Fibroblast of lung (primary cell): ENCODE results near the gene CYYR1. TPM values are rescaled to one million over a fixed set of nuclear protein-coding genes. Genes with fewer than 3 reads are reported as not detected.

ENCODE experiments used
- DNase-seq, 2 donors: peaks; one replicate each; pipeline versions ENCODE4 v3.0.0 to v3.0.0-alpha.2; 2010; ENCODE audit warnings: low read depth in 2 of 2
- H2AFZ ChIP-seq: 2 replicates; pipeline ENCODE4 v1.5.1; 2012; ENCODE audit warnings: low read length, control low read depth, inconsistent platforms
- H3K27ac ChIP-seq: 2 replicates; pipeline ENCODE4 v1.5.1; 2011; ENCODE audit warnings: low read length, control low read depth; ENCODE audit not compliant: insufficient read depth
- H3K27me3 ChIP-seq: 2 replicates; pipeline ENCODE4 v1.5.1; 2011; ENCODE audit warnings: mild to moderate bottlenecking, low read length; ENCODE audit not compliant: control insufficient read depth, insufficient read depth
- H3K36me3 ChIP-seq: 2 replicates; pipeline ENCODE4 v1.5.1; 2011; ENCODE audit warnings: low read length; ENCODE audit not compliant: control insufficient read depth, insufficient read depth
- H3K4me1 ChIP-seq: 2 replicates; pipeline ENCODE4 v1.5.1; 2011; ENCODE audit warnings: low read length; ENCODE audit not compliant: control insufficient read depth, insufficient read depth; ENCODE audit errors: extremely low read depth
- H3K4me2 ChIP-seq: 2 replicates; pipeline ENCODE4 v1.5.1; 2011; ENCODE audit warnings: low read length, control low read depth; ENCODE audit not compliant: insufficient read depth; ENCODE audit errors: extremely low read depth
- H3K4me3 ChIP-seq, 4 experiments: fragments of 200-600 bp in 1 of 4; sonication (generic) in 1 of 4; replicated peaks in 1 of 4; 2 replicates each; pipeline ENCODE4 v1.5.1; 2011 to 2016; ENCODE audit warnings: low read length in 4 of 4, low read depth in 3 of 4, mild to moderate bottlenecking in 3 of 4, control low read depth in 2 of 4, inconsistent platforms in 1 of 4, mixed read lengths in 1 of 4; ENCODE audit not compliant: insufficient read depth in 1 of 4; ENCODE audit errors: control extremely low read depth in 1 of 4
- H3K79me2 ChIP-seq: 2 replicates; pipeline ENCODE4 v1.5.1; 2012; ENCODE audit warnings: mild to moderate bottlenecking, low read length, inconsistent platforms; ENCODE audit not compliant: control insufficient read depth, insufficient read depth
- H3K9ac ChIP-seq: 2 replicates; pipeline ENCODE4 v1.5.1; 2011; ENCODE audit warnings: mild to moderate bottlenecking, low read length, control low read depth; ENCODE audit not compliant: insufficient read depth
- H3K9me3 ChIP-seq: 2 replicates; pipeline ENCODE4 v1.5.1; 2012; ENCODE audit warnings: low read depth, low read length; ENCODE audit not compliant: control insufficient read depth, insufficient read depth
- H4K20me1 ChIP-seq: 2 replicates; pipeline ENCODE4 v1.5.1; 2011; ENCODE audit warnings: low read length; ENCODE audit not compliant: control insufficient read depth, insufficient read depth; ENCODE audit errors: extremely low read depth
- EZH2 ChIP-seq: IDR thresholded peaks from 2 replicates; pipeline ENCODE4 v1.5.1; 2012; ENCODE audit warnings: low read length, control low read depth, mild to moderate bottlenecking; ENCODE audit errors: missing control alignments
- polyA plus RNA-seq, 2 donors: library from polyadenylated mRNA; depleted of rRNA in 1 of 2; stranded (reverse) in 1 of 2; unstranded in 1 of 2; fragments of >200 nt; gene quantifications; 2 replicates each; pipeline ENCODE4 v1.2.1, GENCODE V29; 2011 to 2012; ENCODE audit warnings: missing spikeins in 1 of 2
- total RNA-seq: library from RNA; depleted of rRNA; stranded (reverse); fragments of >200 nt; gene quantifications from 2 replicates; pipeline ENCODE4 v1.2.1, GENCODE V29; 2014
- TF ChIP-seq, protein P1 (sequence below), 2 donors: IDR thresholded peaks in 1 of 2; conservative IDR thresholded peaks in 1 of 2; 1 replicate in 1 of 2; 2 replicates in 1 of 2; pipeline ENCODE4 v1.5.1; 2011 to 2012; ENCODE audit warnings: low read length in 2 of 2, control low read depth in 1 of 2, inconsistent platforms in 1 of 2, low read depth in 1 of 2, mild to moderate bottlenecking in 1 of 2

CYYR1 gene
- total and polyA plus RNA-seq, 2 donors (not counting 1 experiment from before 2014, with no cell fraction given): 0.17 TPM; not detected in 1

- no peak overlapping the region for H3K4me3 ChIP-seq
- peak in 1 of 2 donors; percentile 69 for DNase-seq
- no peak for TF ChIP-seq EZH2
- TF ChIP-seq, protein P1, sequence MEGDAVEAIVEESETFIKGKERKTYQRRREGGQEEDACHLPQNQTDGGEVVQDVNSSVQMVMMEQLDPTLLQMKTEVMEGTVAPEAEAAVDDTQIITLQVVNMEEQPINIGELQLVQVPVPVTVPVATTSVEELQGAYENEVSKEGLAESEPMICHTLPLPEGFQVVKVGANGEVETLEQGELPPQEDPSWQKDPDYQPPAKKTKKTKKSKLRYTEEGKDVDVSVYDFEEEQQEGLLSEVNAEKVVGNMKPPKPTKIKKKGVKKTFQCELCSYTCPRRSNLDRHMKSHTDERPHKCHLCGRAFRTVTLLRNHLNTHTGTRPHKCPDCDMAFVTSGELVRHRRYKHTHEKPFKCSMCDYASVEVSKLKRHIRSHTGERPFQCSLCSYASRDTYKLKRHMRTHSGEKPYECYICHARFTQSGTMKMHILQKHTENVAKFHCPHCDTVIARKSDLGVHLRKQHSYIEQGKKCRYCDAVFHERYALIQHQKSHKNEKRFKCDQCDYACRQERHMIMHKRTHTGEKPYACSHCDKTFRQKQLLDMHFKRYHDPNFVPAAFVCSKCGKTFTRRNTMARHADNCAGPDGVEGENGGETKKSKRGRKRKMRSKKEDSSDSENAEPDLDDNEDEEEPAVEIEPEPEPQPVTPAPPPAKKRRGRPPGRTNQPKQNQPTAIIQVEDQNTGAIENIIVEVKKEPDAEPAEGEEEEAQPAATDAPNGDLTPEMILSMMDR (conservative IDR thresholded peaks at IDR 0.05 in 1 of 2, IDR thresholded peaks at IDR 0.05 in 1 of 2; ENCODE audit: low read depth in 1 of 2, low read length in 2 of 2): no peak
- H3K27me3 ChIP-seq: no peaks in the 10 kb centered on the region
- no peaks in the 10 kb centered on the region for H3K9me3 ChIP-seq
- H3K27ac ChIP-seq: no peak overlapping the region
- H3K36me3 ChIP-seq: no peaks in the 10 kb centered on the region
- H3K4me2 ChIP-seq: no peak overlapping the region
- H4K20me1 ChIP-seq: no peaks in the 10 kb centered on the region
- no peaks in the 10 kb centered on the region for H3K4me1 ChIP-seq
- no peaks in the 10 kb centered on the region for H3K79me2 ChIP-seq
- no peak overlapping the region for H3K9ac ChIP-seq
- H2AFZ ChIP-seq: no peak overlapping the region
These were observed 129.8 kb downstream of the CYYR1 start for GRCh38 chr21:26443291-26443690.

DNA sequence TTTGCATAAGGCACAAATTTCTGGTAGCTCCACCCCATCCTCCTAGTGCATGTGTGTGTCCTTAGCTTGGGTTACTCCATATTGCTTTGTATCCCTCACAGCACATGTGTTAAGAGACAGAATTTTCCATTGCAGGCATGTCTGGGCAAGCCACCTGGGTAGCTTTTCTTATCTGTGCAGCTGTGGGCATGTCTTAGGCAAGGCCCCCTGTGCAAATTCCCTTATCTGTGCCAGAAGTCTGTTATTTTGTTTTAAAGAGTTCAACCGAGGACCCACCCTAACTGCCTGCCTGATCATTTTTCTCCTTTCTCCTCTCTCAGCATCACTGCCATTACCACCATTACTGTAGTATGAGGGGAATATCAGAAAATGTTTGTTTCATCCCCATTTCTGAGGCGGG lies 131.9 kb downstream of the CYYR1 start:
- Histone ChIP-seq H3K9ac (no peak overlapping the region), H3K4me1 (no peaks in the 10 kb centered on the region), H3K27ac (no peak overlapping the region), H3K9me3 (no peaks in the 10 kb centered on the region), H3K4me3 (no peak overlapping the region), H3K27me3 (no peaks in the 10 kb centered on the region), H3K79me2 (no peaks in the 10 kb centered on the region), H3K36me3 (no peaks in the 10 kb centered on the region), H4K20me1 (no peaks in the 10 kb centered on the region), H2AFZ (no peak overlapping the region), H3K4me2 (no peak overlapping the region)
- DNase-seq: no peak
- no peak for TF ChIP-seq EZH2
- TF ChIP-seq, protein P1 (conservative IDR thresholded peaks at IDR 0.05 in 1 of 2, IDR thresholded peaks at IDR 0.05 in 1 of 2; ENCODE audit: low read depth in 1 of 2, low read length in 2 of 2): no peak

GRCh38 chr21:26438976-26439375 lies 134.1 kb downstream of the CYYR1 start:
- Histone ChIP-seq H3K4me2 (no peak overlapping the region), H3K79me2 (no peaks in the 10 kb centered on the region), H3K4me1 (no peaks in the 10 kb centered on the region), H3K9me3 (no peaks in the 10 kb centered on the region), H4K20me1 (no peaks in the 10 kb centered on the region), H2AFZ (no peak overlapping the region), H3K9ac (no peak overlapping the region), H3K36me3 (no peaks in the 10 kb centered on the region), H3K27ac (no peak overlapping the region), H3K4me3 (no peak overlapping the region), H3K27me3 (no peaks in the 10 kb centered on the region)
- no peak for DNase-seq
- no peak for TF ChIP-seq EZH2
- TF ChIP-seq, protein P1 (conservative IDR thresholded peaks at IDR 0.05 in 1 of 2, IDR thresholded peaks at IDR 0.05 in 1 of 2; ENCODE audit: low read depth in 1 of 2, low read length in 2 of 2): no peak
